Measurements from ENCODE around the gene KDM2A. TPM values are rescaled to one million over a fixed set of nuclear protein-coding genes. Genes with fewer than 3 reads are reported as not detected.

KDM2A gene
- total RNA-seq, 2 experiments from 2014 or later = 83.8 to 94.0 TPM

GRCh38 chr11:67269401-67270255, 150.6 kb downstream of the KDM2A start:
- Mint-ChIP-seq H3K36me3 (ENCODE audit: low read depth) (peaks cover 65% of the 10 kb centered on the region), H3K27ac (peak overlapping the region; percentile 93), H3K27me3 (no peaks in the 10 kb centered on the region), H3K4me1 (peaks cover 67% of the 10 kb centered on the region), H3K9me3 (no peaks in the 10 kb centered on the region), H3K4me3 (peak overlapping the region; percentile 95)
- CTCF ChIA-PET = interaction anchor here (0.6 to 5.1 kb wide), 10 partner anchors 7 to 101 kb away, joined by 3 to 36 read pairs (median 8); partner anchors contain the start of gene ANKRD13D
- POLR2A ChIA-PET = interaction anchor here (0.6 kb wide), 1 partner anchor 74 kb away, joined by 5 read pairs; no protein-coding TSS in a partner anchor
- no peak for DNase-seq

GRCh38 chr11:67270256-67271204, 151.5 kb downstream of the KDM2A start:
- ChIA-PET POLR2A (interaction anchor here (0.6 to 1.1 kb wide), 2 partner anchors 47 to 73 kb away, joined by 5 to 6 read pairs; no protein-coding TSS in a partner anchor), CTCF (interaction anchor here (0.6 to 5.1 kb wide), 10 partner anchors 8 to 279 kb away, joined by 3 to 36 read pairs (median 8); partner anchors contain the start of gene ANKRD13D)
- peak overlapping the region; percentile 93 for H3K27ac Mint-ChIP-seq
- H3K27me3 Mint-ChIP-seq = no peaks in the 10 kb centered on the region
- DNase-seq = peak; percentile 33
- no peaks in the 10 kb centered on the region for H3K9me3 Mint-ChIP-seq
- H3K36me3 Mint-ChIP-seq (ENCODE audit: low read depth) = peaks cover 70% of the 10 kb centered on the region
- peaks cover 64% of the 10 kb centered on the region for H3K4me1 Mint-ChIP-seq
- H3K4me3 Mint-ChIP-seq = peak overlapping the region; percentile 95

GRCh38 chr11:67271205-67271540, 152.1 kb downstream of the KDM2A start:
- Mint-ChIP-seq H3K36me3 (ENCODE audit: low read depth) (peaks cover 76% of the 10 kb centered on the region), H3K4me1 (peaks cover 65% of the 10 kb centered on the region), H3K4me3 (peak overlapping the region; percentile 95), H3K9me3 (no peaks in the 10 kb centered on the region), H3K27me3 (no peaks in the 10 kb centered on the region), H3K27ac (peak overlapping the region; percentile 93)
- ChIA-PET CTCF (interaction anchor here (0.6 to 5.1 kb wide), 10 partner anchors 8 to 279 kb away, joined by 3 to 36 read pairs (median 8); partner anchors contain the start of gene ANKRD13D), POLR2A (interaction anchor here (1.1 kb wide), 1 partner anchor 46 kb away, joined by 6 read pairs; no protein-coding TSS in a partner anchor)
- no peak for DNase-seq

- POLR2A ChIA-PET = interaction anchor here (0.7 to 1.2 kb wide), 3 partner anchors 16 to 653 kb away, joined by 5 to 7 read pairs (median 6); no protein-coding TSS in a partner anchor
- H3K27ac Mint-ChIP-seq = peak overlapping the region; percentile 93
- H3K27me3 Mint-ChIP-seq = no peaks in the 10 kb centered on the region
- H3K36me3 Mint-ChIP-seq (ENCODE audit: low read depth) = peaks cover 80% of the 10 kb centered on the region
- peaks cover 71% of the 10 kb centered on the region for H3K4me1 Mint-ChIP-seq
- peak overlapping the region; percentile 95 for H3K4me3 Mint-ChIP-seq
- no peaks in the 10 kb centered on the region for H3K9me3 Mint-ChIP-seq
- CTCF ChIA-PET = interaction anchor here (0.8 to 5.1 kb wide), 10 partner anchors 9 to 137 kb away, joined by 3 to 36 read pairs (median 6); partner anchors contain the start of gene ANKRD13D
- DNase-seq = peak; percentile 66
These were observed 152.7 kb downstream of the KDM2A start for GRCh38 chr11:67271541-67272284.

- POLR2A ChIA-PET = interaction anchor here (0.7 to 1.2 kb wide), 2 partner anchors 15 to 654 kb away, joined by 5 to 7 read pairs; no protein-coding TSS in a partner anchor
- Mint-ChIP-seq H3K36me3 (ENCODE audit: low read depth) (peaks cover 79% of the 10 kb centered on the region), H3K4me1 (peaks cover 79% of the 10 kb centered on the region), H3K27ac (peak overlapping the region; percentile 93), H3K9me3 (no peaks in the 10 kb centered on the region), H3K27me3 (no peaks in the 10 kb centered on the region), H3K4me3 (peak overlapping the region; percentile 95)
- CTCF ChIA-PET = interaction anchor here (0.9 to 5.1 kb wide), 9 partner anchors 10 to 136 kb away, joined by 3 to 36 read pairs (median 8); partner anchors contain the start of gene ANKRD13D
- peak; percentile 52 for DNase-seq
These were observed 153.5 kb downstream of the KDM2A start for GRCh38 chr11:67272327-67273259.

- Mint-ChIP-seq H3K9me3 (no peaks in the 10 kb centered on the region), H3K36me3 (ENCODE audit: low read depth) (peaks cover 77% of the 10 kb centered on the region), H3K27ac (peak overlapping the region; percentile 93), H3K4me1 (peaks cover 87% of the 10 kb centered on the region), H3K27me3 (no peaks in the 10 kb centered on the region), H3K4me3 (peak overlapping the region; percentile 95)
- ChIA-PET POLR2A (no interaction called here), CTCF (interaction anchor here (0.6 to 5.1 kb wide), 6 partner anchors 10 to 78 kb away, joined by 3 to 36 read pairs (median 13); partner anchors contain the start of gene ANKRD13D)
- no peak for DNase-seq
These were observed 154.4 kb downstream of the KDM2A start for GRCh38 chr11:67273260-67273990.

- Mint-ChIP-seq H3K4me3 (peak overlapping the region; percentile 95), H3K27ac (peak overlapping the region; percentile 93), H3K27me3 (no peaks in the 10 kb centered on the region), H3K4me1 (peaks cover 97% of the 10 kb centered on the region), H3K9me3 (no peaks in the 10 kb centered on the region), H3K36me3 (ENCODE audit: low read depth) (peaks cover 76% of the 10 kb centered on the region)
- DNase-seq = no peak
- CTCF ChIA-PET = interaction anchor here (1.5 to 5.4 kb wide), 3 partner anchors 13 to 43 kb away, joined by 3 to 41 read pairs (median 6); partner anchors contain the start of gene ANKRD13D
- POLR2A ChIA-PET = no interaction called here
These were observed 155.9 kb downstream of the KDM2A start for GRCh38 chr11:67274768-67275605.

GRCh38 chr11:67275606-67276409, 156.7 kb downstream of the KDM2A start:
- peaks cover 93% of the 10 kb centered on the region for H3K4me1 Mint-ChIP-seq
- H3K27ac Mint-ChIP-seq = peak overlapping the region; percentile 93
- H3K9me3 Mint-ChIP-seq = no peaks in the 10 kb centered on the region
- H3K36me3 Mint-ChIP-seq (ENCODE audit: low read depth) = peaks cover 76% of the 10 kb centered on the region
- no peaks in the 10 kb centered on the region for H3K27me3 Mint-ChIP-seq
- peak overlapping the region; percentile 68 for H3K4me3 Mint-ChIP-seq
- DNase-seq = no peak
- CTCF ChIA-PET = interaction anchor here (0.9 to 5.4 kb wide), 6 partner anchors 13 to 78 kb away, joined by 3 to 41 read pairs (median 8); partner anchors contain the start of genes ANKRD13D and SSH3
- POLR2A ChIA-PET = no interaction called here

DNA sequence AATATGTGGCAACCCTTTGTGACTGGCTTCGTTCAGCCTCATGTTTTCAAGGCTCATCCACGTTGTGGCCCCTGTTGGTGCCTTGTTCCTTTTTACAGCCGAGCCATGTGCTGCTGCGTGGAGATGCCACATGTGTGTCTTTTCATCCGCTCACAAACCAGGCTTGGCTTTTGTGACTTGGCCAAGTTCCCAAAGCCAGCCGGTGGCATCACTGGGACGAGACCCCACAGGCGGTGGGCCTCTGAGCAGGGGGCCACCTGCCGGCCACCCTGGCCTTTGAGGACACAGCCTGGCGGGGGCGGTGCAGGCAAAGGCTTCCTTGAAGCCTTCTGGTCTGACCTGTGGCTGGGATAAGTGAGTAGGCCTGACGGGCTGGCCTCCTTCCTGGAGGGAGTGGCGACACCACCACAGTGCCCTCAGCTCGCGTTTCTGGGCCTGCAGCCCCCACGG, 157.7 kb downstream of the KDM2A start:
- peak; percentile 46 for DNase-seq
- Mint-ChIP-seq H3K36me3 (ENCODE audit: low read depth) (peaks cover 69% of the 10 kb centered on the region), H3K27me3 (no peaks in the 10 kb centered on the region), H3K27ac (peak overlapping the region; percentile 93), H3K4me3 (peak overlapping the region; percentile 78), H3K9me3 (no peaks in the 10 kb centered on the region), H3K4me1 (peaks cover 83% of the 10 kb centered on the region)
- ChIA-PET POLR2A (interaction anchor here (1.0 to 1.7 kb wide), 3 partner anchors 9 to 40 kb away, joined by 4 to 10 read pairs (median 5); no protein-coding TSS in a partner anchor), CTCF (interaction anchor here (0.9 to 5.4 kb wide), 11 partner anchors 9 to 105 kb away, joined by 3 to 41 read pairs (median 6); partner anchors contain the start of genes ANKRD13D and SSH3)
